ENCODE results near the gene RRN3.
"Not testable (repeated sequence)": the region's sequence is repeated elsewhere in the genome, so short reads cannot be mapped to it uniquely, and the experiment has no call there.

- TF ChIP-seq RAD21 (conservative IDR thresholded peaks at IDR 0.05 in 1 of 2, IDR thresholded peaks at IDR 0.05 in 1 of 2); ESRRA (IDR thresholded peaks at IDR 0.05; ENCODE audit: borderline replicate concordance, low read length); RCOR1 (IDR thresholded peaks at IDR 0.05; ENCODE audit: low read depth, low read length); EP300 (IDR thresholded peaks at IDR 0.05); POLR2A (IDR thresholded peaks at IDR 0.05; ENCODE audit: low read length); REST (IDR thresholded peaks at IDR 0.05); EHMT2 (IDR thresholded peaks at IDR 0.05; ENCODE audit: low read depth): not testable (repeated sequence)
Observed at GRCh38 chr16:15027051-15027450, 67.0 kb downstream of the RRN3 start.
